Measurements from ENCODE around the gene SORL1.

GRCh38 chr11:121555121-121555520 lies 103.0 kb downstream of the SORL1 start:
- TF ChIP-seq EZH2 (IDR thresholded peaks at IDR 0.05; ENCODE audit: borderline replicate concordance, low read length) = no peak
- no peak for TF ChIP-seq CTCF (conservative IDR thresholded peaks at IDR 0.05 in 1 of 2, IDR thresholded peaks at IDR 0.05 in 1 of 2; ENCODE audit: extremely low read depth in 1 of 2, insufficient read depth in 1 of 2, low read depth in 1 of 2, low read length in 2 of 2)
